Prostate gland (tissue), 2 donors: Measurements from ENCODE around the gene MAP3K4. TPM values are rescaled to one million over a fixed set of nuclear protein-coding genes. Genes with fewer than 3 reads are reported as not detected.
"Not testable (repeated sequence)": the region's sequence is repeated elsewhere in the genome, so short reads cannot be mapped to it uniquely, and the experiment has no call there.

Experiments used
- DNase-seq: peaks from one replicate; pipeline ENCODE4 v3.0.0-alpha.2; 2019; ENCODE audit warnings: low spot score
- H3K27ac ChIP-seq, 2 donors: fragments of 200-600 bp; sonication (generic); 2 replicates each; pipeline ENCODE4 v1.5.1; 2017 to 2019
- H3K27me3 ChIP-seq: fragments of 200-600 bp; sonication (generic); replicated peaks from 2 replicates; pipeline ENCODE4 v1.5.1; 2019; ENCODE audit not compliant: insufficient read depth
- H3K36me3 ChIP-seq, 2 donors: fragments of 200-600 bp; sonication (generic); 1 replicate in 1 of 2; 2 replicates in 1 of 2; pipeline versions ENCODE4 v1.5.1 to v1.8.1; 2017 to 2019
- H3K4me1 ChIP-seq: fragments of 200-600 bp; sonication (generic); replicated peaks from 2 replicates; pipeline ENCODE4 v1.5.1; 2019
- H3K4me3 ChIP-seq, 2 donors: fragments of 200-600 bp; sonication (generic); 2 replicates each; pipeline ENCODE4 v1.5.1; 2017 to 2019
- H3K9me3 ChIP-seq: fragments of 200-600 bp; sonication (generic); 2 replicates; pipeline ENCODE4 v1.5.1; 2017
- POLR2A ChIP-seq: fragments of 450-650 bp; IDR thresholded peaks from one replicate; pipeline ENCODE4 v1.6.1; 2016; ENCODE audit warnings: antibody characterized with exemption, mild to moderate bottlenecking
- POLR2AphosphoS5 ChIP-seq: sonication (generic); formaldehyde crosslinking; IDR thresholded peaks from one replicate; pipeline ENCODE4 v1.6.1; 2017; ENCODE audit warnings: antibody characterized with exemption
- WGBS: methylation state at CpG from one replicate; pipeline ENCODE4 v1.1.5; 2018; 5-methylcytosine and 5-hydroxymethylcytosine counted together
- intact Hi-C: fragments of 100-400 bp; cut with DNase I; formaldehyde crosslinking; loops from one replicate; pipeline ENCODE4 v1.14.2; 2022
- total RNA-seq, 2 donors: library from RNA; depleted of rRNA; stranded (reverse); fragments of >200 nt; gene quantifications; one replicate each; pipeline ENCODE4 v1.1.0, GENCODE V29; 2016
- TF ChIP-seq, protein P1 (sequence below), 4 experiments: fragments of 200-600 bp in 2 of 4; fragments of 450-650 bp in 2 of 4; sonication (generic) in 2 of 4; IDR thresholded peaks; 1 replicate in 3 of 4; 2 replicates in 1 of 4; pipeline ENCODE4 v1.5.1; 2016 to 2019; ENCODE audit warnings: antibody characterized with exemption in 4 of 4, mild to moderate bottlenecking in 2 of 4, moderate library complexity in 2 of 4

The MAP3K4 gene
- total RNA-seq, 2 donors from 2014 or later = 26.2 to 59.2 TPM

DNA sequence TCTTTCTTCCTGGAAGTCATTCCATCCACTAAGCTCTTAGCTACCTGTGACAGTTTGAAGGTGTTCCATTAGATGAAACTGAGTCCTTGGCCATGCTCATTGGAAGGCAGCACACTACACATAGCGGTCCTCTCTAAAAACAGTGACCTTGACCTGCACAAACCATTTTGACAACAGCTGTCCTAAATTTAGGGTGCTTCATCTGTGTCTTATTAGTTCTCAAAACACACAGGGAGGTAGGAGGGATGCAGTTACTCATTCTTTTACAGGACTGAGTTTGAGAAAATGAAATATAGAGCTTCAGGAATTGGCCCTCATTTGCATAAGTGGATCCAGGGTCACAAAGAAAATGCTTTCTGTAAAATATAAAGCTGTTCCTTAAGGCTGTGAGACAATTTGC is 20.4 kb upstream of the MAP3K4 start:
- intact Hi-C loops = no loop called here
- WGBS = 95% methylated on average over 1 of the region's 1 CpG
- TF ChIP-seq, protein P1, sequence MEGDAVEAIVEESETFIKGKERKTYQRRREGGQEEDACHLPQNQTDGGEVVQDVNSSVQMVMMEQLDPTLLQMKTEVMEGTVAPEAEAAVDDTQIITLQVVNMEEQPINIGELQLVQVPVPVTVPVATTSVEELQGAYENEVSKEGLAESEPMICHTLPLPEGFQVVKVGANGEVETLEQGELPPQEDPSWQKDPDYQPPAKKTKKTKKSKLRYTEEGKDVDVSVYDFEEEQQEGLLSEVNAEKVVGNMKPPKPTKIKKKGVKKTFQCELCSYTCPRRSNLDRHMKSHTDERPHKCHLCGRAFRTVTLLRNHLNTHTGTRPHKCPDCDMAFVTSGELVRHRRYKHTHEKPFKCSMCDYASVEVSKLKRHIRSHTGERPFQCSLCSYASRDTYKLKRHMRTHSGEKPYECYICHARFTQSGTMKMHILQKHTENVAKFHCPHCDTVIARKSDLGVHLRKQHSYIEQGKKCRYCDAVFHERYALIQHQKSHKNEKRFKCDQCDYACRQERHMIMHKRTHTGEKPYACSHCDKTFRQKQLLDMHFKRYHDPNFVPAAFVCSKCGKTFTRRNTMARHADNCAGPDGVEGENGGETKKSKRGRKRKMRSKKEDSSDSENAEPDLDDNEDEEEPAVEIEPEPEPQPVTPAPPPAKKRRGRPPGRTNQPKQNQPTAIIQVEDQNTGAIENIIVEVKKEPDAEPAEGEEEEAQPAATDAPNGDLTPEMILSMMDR (IDR thresholded peaks at IDR 0.05) = no peak
- no peak for TF ChIP-seq POLR2AphosphoS5
- no peak for TF ChIP-seq POLR2A
- H3K36me3 ChIP-seq = no peaks in the 10 kb centered on the region
- H3K4me1 ChIP-seq = peaks cover 5% of the 10 kb centered on the region
- H3K27ac ChIP-seq = no peak overlapping the region
- H3K4me3 ChIP-seq = no peak overlapping the region
- DNase-seq = no peak
- no peaks in the 10 kb centered on the region for H3K27me3 ChIP-seq
- H3K9me3 ChIP-seq = no peaks in the 10 kb centered on the region

DNA sequence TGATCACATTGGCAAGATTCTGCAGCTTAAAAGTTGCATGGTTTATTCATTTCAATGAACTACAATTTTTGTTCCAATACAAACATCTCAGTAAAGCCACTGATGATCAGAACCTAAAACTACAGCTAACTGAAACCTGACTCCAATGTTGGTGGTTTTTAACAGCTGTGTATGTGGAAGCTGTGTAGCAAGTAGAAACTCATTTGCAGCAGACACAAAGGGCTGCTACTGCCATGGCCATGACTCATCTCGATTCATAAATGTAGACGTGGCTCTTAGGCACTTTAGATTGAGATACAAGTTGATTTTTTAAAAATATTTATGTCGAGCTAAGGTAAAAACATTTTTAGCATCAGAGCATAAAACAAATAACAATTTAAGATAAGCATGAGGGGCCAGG is 19.5 kb upstream of the MAP3K4 start:
- peaks cover 2% of the 10 kb centered on the region for H3K4me1 ChIP-seq
- DNase-seq = no peak
- intact Hi-C loops = no loop called here
- WGBS = 29% methylated on average over 3 of the region's 3 CpGs
- H3K27ac ChIP-seq = no peak overlapping the region
- H3K27me3 ChIP-seq = no peaks in the 10 kb centered on the region
- TF ChIP-seq, protein P1 (IDR thresholded peaks at IDR 0.05) = no peak
- TF ChIP-seq POLR2AphosphoS5 (no peak), POLR2A (no peak)
- H3K36me3 ChIP-seq = no peaks in the 10 kb centered on the region
- no peak overlapping the region for H3K4me3 ChIP-seq
- no peaks in the 10 kb centered on the region for H3K9me3 ChIP-seq

DNA sequence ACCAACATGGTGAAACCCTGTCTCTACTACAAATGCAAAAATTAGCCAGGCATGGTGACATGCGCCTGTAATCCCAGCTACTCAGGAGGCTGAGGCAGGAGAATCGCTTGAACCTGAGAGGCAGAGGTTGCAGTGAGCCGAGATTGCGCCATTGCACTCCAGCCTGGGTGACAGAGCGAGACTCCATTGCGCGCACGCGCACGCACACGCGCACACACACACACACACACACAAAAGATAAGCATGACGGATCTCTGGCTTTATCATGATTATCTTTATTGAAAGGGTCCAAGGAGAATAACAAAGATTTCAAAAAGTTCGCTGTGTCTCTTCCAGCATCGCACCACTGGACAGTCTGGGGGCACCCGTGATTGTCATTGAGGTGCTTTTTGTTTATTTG is 19.0 kb upstream of the MAP3K4 start:
- intact Hi-C loops, H3K4me3 ChIP-seq, H3K27ac ChIP-seq, DNase-seq, H3K4me1 ChIP-seq, H3K9me3 ChIP-seq, H3K36me3 ChIP-seq, H3K27me3 ChIP-seq: not testable (repeated sequence)
- WGBS = 88% methylated on average over 16 of the region's 16 CpGs

DNA sequence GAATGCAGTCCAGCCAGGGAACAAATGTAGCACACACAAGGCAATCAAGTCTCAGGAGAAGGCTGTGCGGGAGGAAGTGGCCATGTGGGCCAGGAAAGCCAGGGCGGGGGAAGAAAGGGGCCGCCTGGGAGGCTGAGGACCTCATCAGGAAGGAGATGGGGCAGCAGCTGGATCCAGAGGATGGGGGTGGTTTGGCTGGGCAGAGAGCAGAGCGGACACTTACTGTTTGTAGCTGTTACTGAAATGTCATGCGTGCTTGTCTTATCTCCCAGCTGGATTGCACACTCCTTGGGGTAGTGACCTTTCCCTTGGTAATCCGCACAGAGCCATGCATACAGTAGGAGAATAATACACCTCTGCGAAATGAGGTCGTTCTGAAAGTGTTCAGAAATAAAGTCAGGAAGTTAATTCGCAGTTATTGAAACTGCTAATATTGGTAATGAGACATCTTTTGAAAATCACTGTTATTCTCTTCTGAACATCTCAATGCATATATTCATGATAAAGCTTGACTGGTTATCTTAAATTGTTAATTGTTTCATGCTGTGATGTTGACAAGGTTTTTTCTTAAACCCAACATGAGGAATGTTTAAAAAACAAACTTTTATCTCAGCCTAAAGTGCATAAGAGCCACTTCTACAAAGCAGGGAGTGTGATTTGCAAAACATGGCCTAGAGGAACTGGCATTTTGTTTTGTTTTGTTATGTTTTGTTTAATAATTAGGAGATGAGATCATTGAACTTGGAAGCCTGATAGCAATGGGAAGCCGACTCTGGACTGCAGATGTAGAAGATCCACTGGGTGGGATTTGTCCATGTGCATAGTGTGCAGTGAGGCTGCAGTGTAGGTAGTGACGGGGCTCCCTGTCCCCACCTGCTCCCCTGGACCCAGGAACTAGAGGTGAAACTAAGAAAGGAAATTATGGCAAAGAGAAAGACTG is 18.0 kb upstream of the MAP3K4 start:
- TF ChIP-seq POLR2A = no peak
- TF ChIP-seq, protein P1 (IDR thresholded peaks at IDR 0.05) = no peak
- TF ChIP-seq POLR2AphosphoS5 = no peak
- Histone ChIP-seq H3K4me1 (no peaks in the 10 kb centered on the region), H3K27ac (no peak overlapping the region), H3K27me3 (no peaks in the 10 kb centered on the region), H3K9me3 (no peaks in the 10 kb centered on the region), H3K4me3 (no peak overlapping the region), H3K36me3 (no peaks in the 10 kb centered on the region)
- WGBS = 78% methylated on average over 11 of the region's 11 CpGs
- intact Hi-C loops = no loop called here
- DNase-seq = no peak

DNA sequence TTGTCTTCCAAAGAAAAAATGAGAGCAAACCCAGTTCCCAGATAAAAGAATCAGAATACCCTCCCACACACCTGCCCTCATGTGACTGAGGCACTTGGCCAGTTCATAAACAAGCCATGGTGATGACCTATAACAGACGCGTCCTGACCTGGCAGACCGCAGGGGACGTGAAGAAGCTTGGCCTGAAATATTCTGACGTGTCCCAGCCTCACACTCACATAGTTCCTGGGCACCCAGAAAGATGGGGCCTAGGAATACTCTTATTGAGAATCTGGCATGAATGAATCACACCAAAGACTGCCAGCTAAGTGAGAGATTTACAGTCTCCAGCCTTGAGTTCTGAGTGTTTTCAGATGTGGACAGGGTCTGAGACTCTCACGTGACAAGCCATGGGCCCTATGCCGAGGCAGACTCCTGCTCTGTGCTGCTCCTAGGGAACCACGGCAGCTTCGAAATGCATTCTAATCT is 17.2 kb upstream of the MAP3K4 start:
- no peak for DNase-seq
- H3K9me3 ChIP-seq = no peaks in the 10 kb centered on the region
- intact Hi-C loops = no loop called here
- H3K4me3 ChIP-seq = no peak overlapping the region
- WGBS = 19% methylated on average over 9 of the region's 9 CpGs
- no peak overlapping the region for H3K27ac ChIP-seq
- H3K4me1 ChIP-seq = no peaks in the 10 kb centered on the region
- H3K27me3 ChIP-seq = no peaks in the 10 kb centered on the region
- no peaks in the 10 kb centered on the region for H3K36me3 ChIP-seq
- TF ChIP-seq POLR2AphosphoS5 (no peak), POLR2A (no peak)
- TF ChIP-seq, protein P1 (IDR thresholded peaks at IDR 0.05) = no peak
